Heart left ventricle (tissue), 13 donors: ENCODE results near the gene CD4.

Experiments
- POLR2A ChIP-seq, 2 donors: fragments of 450-650 bp; IDR thresholded peaks; one replicate each; pipeline ENCODE4 v1.6.1; 2017; ENCODE audit warnings: antibody characterized with exemption in 2 of 2, mild to moderate bottlenecking in 2 of 2, moderate library complexity in 2 of 2
- TF ChIP-seq, protein P1 (sequence below), 12 donors: fragments of 200-600 bp; sonication (generic) in 4 of 12; IDR thresholded peaks; one replicate each; pipeline versions ENCODE4 v1.5.0 to v1.8.0; 2018 to 2022; ENCODE audit warnings: antibody characterized with exemption in 12 of 12, mild to moderate bottlenecking in 5 of 12
- donor health status: ischemic (EF 13 %, LVEDD 7.1; RV severe dilation, severe dysfunction).
- donor health status: DM: no; HTN: yes; CAD: no.
- donor health status: DM: no; HTN: no; CAD: no.
- donor health status: ischemic (EF 25% LVEDD 6.9; RV normal size, moderate dysfunction).
- donor health status: ischemic (EF 25% LVEDD 5.7; RV mildly dilated, moderate dysfunction).
- donor health status: ischemic (EF 35%, LVEDD 5.7; RV mildly dilated, moderate dysfunction).
- donor health status: nonischemic (EF 11% LVEDD 7.7; RV severe dilation, severe dysfunction).
- donor health status: DM: yes; HTN: yes; CAD: no.
- donor health status: PGD.
- donor health status: ischemic (EF 29% LVEDD 5.4; RV normal size, mild dysfunction).
- donor health status: nonischemic (EF 23%, LVEDD 6.1; RV moderate dilation, normal function).

DNA sequence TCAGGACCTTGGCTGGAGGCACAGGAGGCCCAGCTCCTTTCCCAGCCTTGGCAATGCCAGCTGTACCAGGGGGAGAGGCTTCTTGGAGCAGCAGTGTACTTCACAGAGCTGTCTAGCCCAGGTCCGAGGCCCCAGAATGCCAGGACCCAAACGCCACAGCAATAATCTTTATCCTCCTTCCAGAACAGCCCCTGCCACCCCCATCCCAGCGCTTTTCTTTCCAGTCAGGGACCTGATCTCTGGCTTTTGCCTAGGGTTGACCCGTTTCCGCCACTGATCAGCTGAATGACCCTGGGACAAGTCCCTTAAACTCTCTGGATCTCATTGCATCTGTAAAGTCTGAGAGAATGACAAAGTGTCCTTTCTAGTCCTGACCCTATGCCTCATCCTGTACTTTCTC lies 11.9 kb upstream of the CD4 start:
- TF ChIP-seq, protein P1, sequence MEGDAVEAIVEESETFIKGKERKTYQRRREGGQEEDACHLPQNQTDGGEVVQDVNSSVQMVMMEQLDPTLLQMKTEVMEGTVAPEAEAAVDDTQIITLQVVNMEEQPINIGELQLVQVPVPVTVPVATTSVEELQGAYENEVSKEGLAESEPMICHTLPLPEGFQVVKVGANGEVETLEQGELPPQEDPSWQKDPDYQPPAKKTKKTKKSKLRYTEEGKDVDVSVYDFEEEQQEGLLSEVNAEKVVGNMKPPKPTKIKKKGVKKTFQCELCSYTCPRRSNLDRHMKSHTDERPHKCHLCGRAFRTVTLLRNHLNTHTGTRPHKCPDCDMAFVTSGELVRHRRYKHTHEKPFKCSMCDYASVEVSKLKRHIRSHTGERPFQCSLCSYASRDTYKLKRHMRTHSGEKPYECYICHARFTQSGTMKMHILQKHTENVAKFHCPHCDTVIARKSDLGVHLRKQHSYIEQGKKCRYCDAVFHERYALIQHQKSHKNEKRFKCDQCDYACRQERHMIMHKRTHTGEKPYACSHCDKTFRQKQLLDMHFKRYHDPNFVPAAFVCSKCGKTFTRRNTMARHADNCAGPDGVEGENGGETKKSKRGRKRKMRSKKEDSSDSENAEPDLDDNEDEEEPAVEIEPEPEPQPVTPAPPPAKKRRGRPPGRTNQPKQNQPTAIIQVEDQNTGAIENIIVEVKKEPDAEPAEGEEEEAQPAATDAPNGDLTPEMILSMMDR (IDR thresholded peaks at IDR 0.05) = no peak
- no peak for TF ChIP-seq POLR2A (IDR thresholded peaks at IDR 0.05)
